Chondrocyte (in vitro differentiated cells): ENCODE data around the gene CSNK1A1L. TPM values are rescaled to one million over a fixed set of nuclear protein-coding genes. Genes with fewer than 3 reads are reported as not detected.
A peak's percentile ranks its signal among the peaks of the same experiment; 100 is the strongest.

Experiments
- DNase-seq: peaks from one replicate; pipeline ENCODE4 v3.0.0; 2021; ENCODE audit warnings: mixed read lengths, low spot score
- H3K27ac Mint-ChIP-seq: one replicate; pipeline ENCODE4 v1.8.0; 2021; ENCODE audit warnings: mild to moderate bottlenecking, moderate library complexity, mixed read lengths; ENCODE audit not compliant: unreplicated experiment
- H3K27me3 Mint-ChIP-seq: 2 replicates; pipeline ENCODE4 v1.8.0; 2021; ENCODE audit warnings: low read depth, mixed read lengths
- H3K36me3 Mint-ChIP-seq: 2 replicates; pipeline ENCODE4 v1.8.0; 2021; ENCODE audit warnings: low read depth, mixed read lengths
- H3K4me1 Mint-ChIP-seq: 2 replicates; pipeline ENCODE4 v1.8.0; 2021; ENCODE audit warnings: low read depth, mild to moderate bottlenecking, mixed read lengths
- H3K4me3 Mint-ChIP-seq: one replicate; pipeline ENCODE4 v1.8.0; 2021; ENCODE audit warnings: mild to moderate bottlenecking, moderate library complexity, mixed read lengths; ENCODE audit not compliant: unreplicated experiment
- H3K9me3 Mint-ChIP-seq: 2 replicates; pipeline ENCODE4 v1.8.0; 2021; ENCODE audit warnings: low read depth, mixed read lengths
- total RNA-seq: library from RNA; stranded (reverse); gene quantifications from 3 replicates; pipeline ENCODE4 v1.2.1, GENCODE V29; 2021
- TF ChIP-seq, protein P1 (sequence below): fragments of 200-600 bp; sonication (generic); IDR thresholded peaks from 2 replicates; pipeline ENCODE4 v1.5.0; 2021; ENCODE audit warnings: antibody characterized with exemption, mild to moderate bottlenecking, moderate library complexity

Gene CSNK1A1L
- total RNA-seq, 1 donor from 2014 or later: not detected

- Mint-ChIP-seq H3K9me3 (no peaks in the 10 kb centered on the region), H3K4me3 (no peak overlapping the region), H3K27me3 (no peaks in the 10 kb centered on the region), H3K4me1 (no peaks in the 10 kb centered on the region), H3K36me3 (no peaks in the 10 kb centered on the region), H3K27ac (no peak overlapping the region)
- DNase-seq: no peak
- TF ChIP-seq, protein P1, sequence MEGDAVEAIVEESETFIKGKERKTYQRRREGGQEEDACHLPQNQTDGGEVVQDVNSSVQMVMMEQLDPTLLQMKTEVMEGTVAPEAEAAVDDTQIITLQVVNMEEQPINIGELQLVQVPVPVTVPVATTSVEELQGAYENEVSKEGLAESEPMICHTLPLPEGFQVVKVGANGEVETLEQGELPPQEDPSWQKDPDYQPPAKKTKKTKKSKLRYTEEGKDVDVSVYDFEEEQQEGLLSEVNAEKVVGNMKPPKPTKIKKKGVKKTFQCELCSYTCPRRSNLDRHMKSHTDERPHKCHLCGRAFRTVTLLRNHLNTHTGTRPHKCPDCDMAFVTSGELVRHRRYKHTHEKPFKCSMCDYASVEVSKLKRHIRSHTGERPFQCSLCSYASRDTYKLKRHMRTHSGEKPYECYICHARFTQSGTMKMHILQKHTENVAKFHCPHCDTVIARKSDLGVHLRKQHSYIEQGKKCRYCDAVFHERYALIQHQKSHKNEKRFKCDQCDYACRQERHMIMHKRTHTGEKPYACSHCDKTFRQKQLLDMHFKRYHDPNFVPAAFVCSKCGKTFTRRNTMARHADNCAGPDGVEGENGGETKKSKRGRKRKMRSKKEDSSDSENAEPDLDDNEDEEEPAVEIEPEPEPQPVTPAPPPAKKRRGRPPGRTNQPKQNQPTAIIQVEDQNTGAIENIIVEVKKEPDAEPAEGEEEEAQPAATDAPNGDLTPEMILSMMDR: no peak
These were observed 19.9 kb downstream of the CSNK1A1L start for GRCh38 chr13:37085606-37086005.

DNA sequence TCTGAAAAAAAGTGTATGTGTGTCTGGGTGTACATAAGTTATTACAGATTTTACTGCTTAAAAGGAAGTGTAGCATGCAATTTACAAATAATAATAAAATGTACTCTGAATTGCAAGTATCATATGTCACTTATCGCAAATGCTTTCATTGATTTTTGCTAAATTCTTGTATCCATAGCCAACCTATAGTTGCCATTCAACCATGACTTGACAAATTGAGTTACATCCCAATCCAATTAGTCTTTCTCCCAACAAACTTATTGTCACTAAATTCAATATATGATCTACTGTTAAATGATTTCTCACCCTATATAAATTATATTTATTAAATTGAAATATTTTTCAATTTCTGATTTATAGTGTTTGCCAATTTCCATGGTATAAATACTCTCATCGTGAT, 28.6 kb downstream of the CSNK1A1L start:
- H3K4me1 Mint-ChIP-seq: peaks cover 8% of the 10 kb centered on the region
- DNase-seq: no peak
- no peaks in the 10 kb centered on the region for H3K27me3 Mint-ChIP-seq
- no peaks in the 10 kb centered on the region for H3K9me3 Mint-ChIP-seq
- H3K4me3 Mint-ChIP-seq: no peak overlapping the region
- no peak overlapping the region for H3K27ac Mint-ChIP-seq
- TF ChIP-seq, protein P1: no peak
- H3K36me3 Mint-ChIP-seq: no peaks in the 10 kb centered on the region

GRCh38 chr13:37075164-37075563, 30.3 kb downstream of the CSNK1A1L start:
- no peak overlapping the region for H3K4me3 Mint-ChIP-seq
- no peaks in the 10 kb centered on the region for H3K9me3 Mint-ChIP-seq
- TF ChIP-seq, protein P1: no peak
- DNase-seq: no peak
- H3K27me3 Mint-ChIP-seq: no peaks in the 10 kb centered on the region
- H3K4me1 Mint-ChIP-seq: peaks cover 8% of the 10 kb centered on the region
- peak overlapping the region; percentile 25 for H3K27ac Mint-ChIP-seq
- no peaks in the 10 kb centered on the region for H3K36me3 Mint-ChIP-seq

DNA sequence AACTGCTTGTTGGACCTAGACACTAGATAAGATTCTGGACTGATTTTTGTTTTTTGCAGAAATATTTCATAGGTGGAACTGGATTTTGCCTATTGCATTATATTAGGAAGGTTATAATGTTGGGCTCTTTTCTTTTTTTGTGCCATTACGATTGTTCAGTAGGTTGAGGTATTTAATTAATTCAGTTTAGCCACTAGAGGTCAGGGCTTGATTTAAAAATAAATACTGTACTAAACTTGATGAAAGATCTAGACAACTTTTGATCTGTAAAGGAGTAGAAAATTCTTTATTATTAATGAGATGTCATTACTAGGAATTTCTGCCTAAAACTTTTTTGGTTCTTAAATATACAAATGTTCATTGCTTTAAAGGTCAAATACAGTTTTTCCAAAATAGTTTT, 30.8 kb downstream of the CSNK1A1L start:
- no peaks in the 10 kb centered on the region for H3K9me3 Mint-ChIP-seq
- H3K27ac Mint-ChIP-seq: peak overlapping the region; percentile 25
- peaks cover 8% of the 10 kb centered on the region for H3K4me1 Mint-ChIP-seq
- no peaks in the 10 kb centered on the region for H3K27me3 Mint-ChIP-seq
- H3K36me3 Mint-ChIP-seq: no peaks in the 10 kb centered on the region
- TF ChIP-seq, protein P1: peak; percentile 85
- DNase-seq: no peak
- H3K4me3 Mint-ChIP-seq: no peak overlapping the region

DNA sequence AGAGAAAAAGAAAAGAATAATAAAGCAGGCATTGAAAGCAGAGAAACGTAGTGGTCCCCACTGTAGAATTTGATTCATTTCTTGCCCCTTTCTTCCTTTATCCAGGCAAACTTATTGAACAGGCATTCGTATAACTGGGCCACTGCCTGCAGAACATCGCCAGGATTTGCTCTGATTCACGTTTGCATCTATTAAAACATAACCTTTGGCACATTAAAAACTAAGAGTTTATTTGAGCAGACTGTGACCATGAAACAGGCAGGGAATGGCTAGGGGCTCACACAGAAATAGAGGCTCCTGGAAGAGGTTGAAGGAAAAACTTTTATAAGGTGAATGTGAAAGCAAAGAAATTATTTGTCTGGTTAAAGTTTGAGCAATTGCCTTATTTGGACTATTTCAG, 33.4 kb downstream of the CSNK1A1L start:
- peaks cover 8% of the 10 kb centered on the region for H3K4me1 Mint-ChIP-seq
- no peak overlapping the region for H3K4me3 Mint-ChIP-seq
- no peaks in the 10 kb centered on the region for H3K9me3 Mint-ChIP-seq
- H3K27ac Mint-ChIP-seq: no peak overlapping the region
- no peaks in the 10 kb centered on the region for H3K27me3 Mint-ChIP-seq
- H3K36me3 Mint-ChIP-seq: no peaks in the 10 kb centered on the region
- TF ChIP-seq, protein P1: no peak
- DNase-seq: no peak
